NCI-H1417 (cell line): ENCODE data around the gene DMD.

Experiments used
- DNase-seq, 3 experiments: peaks; one replicate each; lab custom pipeline; 2025; lab: John Stamatoyannopoulos, UW

DMD gene

GRCh38 chrX:32269866-32270265 is 941.5 kb downstream of the DMD start:
- DNase-seq: no peak

DNA sequence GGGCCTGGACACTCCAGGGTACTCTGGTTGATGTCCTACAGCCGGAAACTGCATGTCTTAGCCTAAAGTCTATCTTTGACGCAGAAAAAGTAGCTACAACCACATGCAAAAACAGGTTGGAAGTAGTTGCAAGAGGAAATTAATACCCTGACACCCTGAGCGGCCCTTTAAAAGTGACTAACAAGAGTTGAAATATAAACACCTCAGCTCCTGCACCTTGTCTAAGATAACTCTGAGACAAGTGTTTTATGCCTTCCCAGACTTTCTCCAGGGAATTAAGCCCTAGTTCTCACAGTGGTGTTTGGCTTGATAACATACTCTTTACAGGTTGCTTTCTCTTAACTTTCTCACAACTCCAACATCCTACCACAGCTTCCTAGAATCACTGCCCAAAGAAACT is 943.1 kb downstream of the DMD start:
- no peak for DNase-seq

GRCh38 chrX:32267796-32268195 is 943.6 kb downstream of the DMD start:
- DNase-seq: no peak

DNA sequence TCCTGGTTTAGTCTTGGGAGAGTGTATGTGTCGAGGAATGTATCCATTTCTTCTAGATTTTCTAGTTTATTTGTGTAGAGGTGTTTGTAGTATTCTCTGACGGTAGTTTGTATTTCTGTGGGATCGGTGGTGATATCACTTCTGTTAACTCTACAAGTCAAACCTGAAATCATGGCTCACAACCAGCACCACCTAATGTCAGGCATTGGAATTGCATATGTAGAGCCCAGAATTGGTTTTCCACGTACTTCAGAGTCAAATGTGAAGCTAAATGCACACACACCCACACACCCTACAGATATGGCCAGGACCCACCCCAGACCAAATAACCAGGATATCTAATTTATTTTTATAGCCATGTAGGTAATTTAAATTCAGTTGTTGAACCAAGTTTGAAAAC is 964.7 kb downstream of the DMD start:
- DNase-seq: peak in 2 of 3 experiments; percentile 5 to 55

GRCh38 chrX:32195611-32196010 is 1015.7 kb downstream of the DMD start:
- no peak for DNase-seq

- DNase-seq: no peak
These were observed 1020.0 kb downstream of the DMD start for GRCh38 chrX:32191316-32191715.

DNA sequence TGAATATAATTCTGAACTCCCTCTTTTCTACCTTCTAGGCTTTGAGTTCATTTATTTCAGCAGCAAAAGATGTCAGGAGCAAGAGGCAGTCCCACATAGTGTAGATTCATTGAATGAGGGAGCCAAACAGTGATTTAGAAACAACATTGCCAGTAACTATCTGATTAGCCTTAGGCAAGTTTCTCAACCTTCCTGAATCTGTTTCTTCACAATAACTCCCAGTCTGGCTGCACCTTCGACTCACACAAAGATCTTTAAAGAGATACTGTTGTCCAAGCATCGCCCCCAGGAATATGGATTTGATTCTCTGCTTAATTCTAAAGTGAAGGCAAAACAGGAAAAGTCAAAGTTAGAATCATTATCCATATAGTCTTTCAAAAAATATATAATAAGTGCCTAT is 1026.2 kb downstream of the DMD start:
- no peak for DNase-seq

- peak in 1 of 3 experiments; percentile 21 for DNase-seq
These were observed 1028.3 kb downstream of the DMD start for GRCh38 chrX:32183066-32183465.

GRCh38 chrX:32176510-32176909 is 1034.8 kb downstream of the DMD start:
- no peak for DNase-seq

GRCh38 chrX:32170481-32170880 is 1040.9 kb downstream of the DMD start:
- no peak for DNase-seq

DNA sequence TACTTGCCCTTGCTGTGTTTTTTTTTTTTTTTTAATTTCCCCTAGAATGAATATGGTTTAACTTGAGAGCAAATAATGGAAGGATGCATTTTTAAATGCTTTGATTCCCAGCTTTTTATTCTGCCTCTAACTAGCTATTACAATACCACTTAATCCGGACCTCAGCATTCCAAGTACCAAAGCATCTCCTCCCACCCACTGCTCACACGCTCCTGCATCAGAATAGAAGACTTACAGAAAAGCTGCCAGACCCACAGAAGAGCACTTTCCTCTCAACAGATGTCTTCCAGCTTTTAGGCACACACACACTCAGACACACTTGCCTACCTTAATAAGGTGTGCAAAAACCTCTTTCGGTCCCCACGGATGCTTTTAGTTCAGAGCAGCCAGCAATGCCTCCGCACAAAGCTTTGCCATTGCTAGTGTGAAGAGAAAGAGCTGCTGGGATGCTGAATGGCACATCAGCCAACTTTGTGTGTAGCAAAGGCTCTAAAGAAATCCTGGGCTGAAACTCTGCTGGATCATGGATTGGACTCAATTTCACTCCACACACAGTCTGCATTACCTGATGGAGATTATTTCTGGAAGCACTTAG is 1056.2 kb downstream of the DMD start:
- DNase-seq: peak in 2 of 3 experiments; percentile 11 to 55

DNA sequence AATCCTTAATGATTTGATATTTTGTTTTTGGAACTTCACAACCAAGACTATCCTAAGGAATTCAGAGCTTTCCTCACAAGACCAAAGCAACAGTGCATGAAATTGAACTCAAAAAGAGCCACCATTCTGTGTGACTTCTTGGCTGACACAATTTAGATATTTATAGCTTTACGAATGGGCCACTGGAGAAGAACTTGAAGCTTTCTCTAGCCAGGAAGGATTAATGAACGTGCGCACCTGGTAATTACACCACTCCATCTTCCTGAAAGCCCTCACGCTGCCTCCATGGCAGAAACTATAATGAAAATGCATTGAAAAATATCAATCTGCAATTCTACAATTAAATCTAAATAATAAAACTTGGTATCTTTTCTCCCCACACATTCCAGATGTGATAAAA is 1057.8 kb downstream of the DMD start:
- DNase-seq: peak in 2 of 3 experiments; percentile 17 to 74

DNA sequence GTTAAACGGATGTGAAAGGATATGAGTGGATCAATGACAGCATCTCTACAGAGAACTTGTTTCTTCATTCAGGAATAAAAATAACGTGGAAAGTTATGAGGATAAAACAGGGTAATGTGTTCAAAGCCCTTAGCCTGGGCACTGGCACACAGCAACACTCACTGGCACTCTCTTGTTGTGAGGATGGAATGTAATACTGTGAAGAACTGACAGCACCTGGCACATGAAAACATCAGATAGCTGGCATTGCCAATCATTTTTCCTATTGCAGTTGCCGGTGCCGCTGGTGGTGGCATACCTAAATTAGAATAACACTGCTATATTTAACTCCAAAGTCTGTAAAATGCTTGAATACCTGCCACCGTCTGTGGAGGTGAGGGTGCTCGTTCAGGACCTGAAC is 1061.2 kb downstream of the DMD start:
- DNase-seq: no peak

GRCh38 chrX:32141841-32142240 is 1069.5 kb downstream of the DMD start:
- DNase-seq: no peak

DNA sequence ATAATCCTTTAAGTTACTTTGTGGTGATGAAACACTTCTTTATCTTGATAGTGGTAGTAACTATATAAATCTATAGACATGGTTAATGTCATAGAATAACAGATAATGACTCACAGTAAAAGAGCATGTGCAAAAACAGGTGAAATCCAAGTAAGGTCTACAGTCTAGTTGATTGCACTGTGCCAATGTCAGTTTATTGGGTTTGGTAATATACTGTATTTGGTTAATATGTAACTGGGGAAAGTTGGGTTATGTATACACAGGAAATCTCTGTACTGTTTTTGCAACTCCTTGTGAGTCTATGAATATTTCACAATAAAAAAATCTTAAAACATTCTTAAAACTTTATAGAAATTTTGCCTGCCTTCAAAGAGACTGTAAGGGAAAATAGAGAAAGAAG is 1071.9 kb downstream of the DMD start:
- DNase-seq: no peak

DNA sequence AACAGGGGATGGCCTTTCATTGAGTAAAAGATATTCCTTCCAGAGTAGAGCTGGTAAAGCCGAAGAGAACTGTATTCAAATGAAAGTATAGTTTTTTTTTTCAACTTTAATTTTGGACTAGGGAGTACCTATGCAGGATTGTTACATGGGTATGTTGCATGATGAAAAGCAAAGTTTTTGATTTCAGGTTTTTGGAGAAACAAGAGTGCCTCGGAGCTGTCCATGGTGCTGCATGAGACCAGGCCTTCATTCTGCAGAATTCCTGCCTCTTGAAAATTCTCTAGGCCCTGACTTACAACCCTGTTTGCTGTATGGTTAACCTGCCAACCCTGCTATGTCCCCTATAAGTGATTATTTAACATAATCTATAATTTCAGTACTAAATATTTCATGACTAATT is 1073.8 kb downstream of the DMD start:
- no peak for DNase-seq

GRCh38 chrX:32126997-32127396 is 1084.4 kb downstream of the DMD start:
- no peak for DNase-seq

DNA sequence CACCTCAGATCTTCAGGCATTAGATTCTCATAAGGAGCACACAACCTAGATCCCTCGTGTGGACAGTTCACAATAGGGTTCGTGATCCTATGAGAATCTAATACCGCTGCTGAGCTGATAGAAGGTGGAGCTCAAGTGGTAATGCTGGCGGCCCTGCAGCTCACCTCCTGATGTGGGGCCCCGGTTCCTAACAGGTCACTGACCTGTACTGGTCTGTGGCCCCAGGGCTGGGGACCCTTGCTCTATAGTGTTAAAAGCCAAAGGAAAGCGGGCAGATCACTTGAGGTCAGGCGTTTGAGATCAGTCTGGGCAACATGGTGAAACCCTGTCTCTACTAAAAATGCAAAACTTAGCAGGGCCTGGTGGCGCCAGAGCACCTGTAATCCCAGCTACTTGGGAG is 1092.5 kb downstream of the DMD start:
- DNase-seq: no peak

- no peak for DNase-seq
These were observed 1095.3 kb downstream of the DMD start for GRCh38 chrX:32116047-32116446.

- DNase-seq: no peak
These were observed 1123.7 kb downstream of the DMD start for GRCh38 chrX:32087663-32088062.

DNA sequence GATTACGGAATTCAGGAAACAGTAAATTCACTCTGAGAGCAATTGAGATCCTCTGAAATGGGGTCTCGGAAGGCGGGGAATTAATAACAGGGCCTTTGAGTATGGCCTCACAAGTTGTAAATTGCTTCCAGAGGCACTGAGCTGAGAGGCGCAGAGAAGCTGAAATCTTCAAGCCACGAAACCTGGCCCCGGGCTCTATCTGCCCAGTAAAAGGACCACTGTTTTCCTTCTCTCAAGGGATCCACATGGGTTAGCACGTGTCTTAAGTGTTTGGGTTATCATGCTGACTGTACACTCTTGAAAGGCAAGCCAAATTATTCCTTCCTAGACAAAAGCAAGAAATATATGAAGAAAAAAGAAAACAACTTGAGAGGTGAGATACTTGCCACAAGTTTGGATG is 1126.6 kb downstream of the DMD start:
- no peak for DNase-seq

DNA sequence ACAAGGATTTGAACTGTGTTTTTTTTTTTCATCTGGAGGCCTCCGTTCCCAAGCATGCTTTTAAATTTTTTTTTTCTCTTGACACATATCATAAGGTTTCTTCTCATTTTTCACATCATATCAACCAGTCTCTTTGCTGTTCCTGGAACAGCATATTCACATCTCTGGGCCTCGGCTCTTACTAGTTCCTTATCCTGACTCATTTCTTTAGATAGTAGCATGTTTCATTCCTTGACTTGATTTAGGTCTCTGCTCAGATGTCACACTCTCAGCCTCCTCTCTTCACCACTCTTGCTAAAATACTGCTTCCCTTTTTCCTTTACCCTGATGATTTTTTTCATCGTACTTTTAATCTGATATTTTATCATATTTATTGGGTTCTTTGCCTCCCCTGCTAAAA is 1163.1 kb downstream of the DMD start:
- DNase-seq: no peak

DNA sequence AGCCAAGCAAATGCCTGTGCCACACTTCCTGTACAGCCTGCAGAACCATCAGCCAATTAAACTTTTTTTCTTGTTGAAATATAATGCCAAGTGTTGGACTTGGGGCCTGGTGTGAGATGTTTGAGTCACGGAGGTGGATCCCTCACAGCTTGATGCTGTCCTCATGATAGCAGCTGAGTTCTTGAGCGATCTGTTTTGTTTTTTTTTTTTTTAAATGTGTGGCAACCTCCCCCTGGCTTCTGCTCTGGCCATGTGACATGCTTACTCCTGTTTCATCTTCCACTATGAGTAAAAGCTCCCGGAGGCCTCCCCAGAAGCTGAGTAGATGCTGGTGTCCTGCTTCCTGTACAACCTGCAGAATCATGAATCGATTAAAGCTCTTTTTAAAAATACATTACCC is 1166.2 kb downstream of the DMD start:
- no peak for DNase-seq

- DNase-seq: no peak
These were observed 1170.2 kb downstream of the DMD start for GRCh38 chrX:32041181-32041580.

DNA sequence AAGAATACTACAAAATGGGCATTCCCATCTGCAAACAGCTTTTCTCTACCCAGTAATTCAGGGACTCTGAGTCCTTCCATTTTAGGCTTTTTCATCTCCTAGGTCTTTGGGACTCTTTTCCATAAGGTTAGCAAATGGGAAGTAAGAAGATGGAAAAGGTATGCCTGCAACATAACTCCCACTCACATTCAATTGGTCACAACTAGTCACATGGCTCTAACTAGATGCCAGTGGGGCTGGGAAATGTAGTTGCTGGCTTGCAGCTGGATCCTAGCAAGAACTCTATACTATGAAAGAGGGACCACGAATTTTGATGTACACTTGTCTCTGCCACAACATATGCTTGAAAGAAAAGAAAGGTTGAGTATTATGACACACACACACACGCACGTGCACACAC is 1184.6 kb downstream of the DMD start:
- DNase-seq: no peak
